H54 (cell line): Measurements from ENCODE around the gene GARS1.

Experiments
- DNase-seq: peaks from one replicate; pipeline ENCODE4 v3.0.0; 2011; ENCODE audit warnings: low spot score, mixed read lengths; ENCODE audit not compliant: insufficient read length
- FAIRE-seq: peaks from 3 replicates; lab custom pipeline; 2011; peaks lifted over from hg19 to GRCh38; lab: Jason Lieb, UNC
- POLR2A ChIP-seq: IDR thresholded peaks from 2 replicates; pipeline ENCODE4 v1.6.1; 2011; ENCODE audit warnings: low read depth, mild to moderate bottlenecking, low read length

The GARS1 gene

DNA sequence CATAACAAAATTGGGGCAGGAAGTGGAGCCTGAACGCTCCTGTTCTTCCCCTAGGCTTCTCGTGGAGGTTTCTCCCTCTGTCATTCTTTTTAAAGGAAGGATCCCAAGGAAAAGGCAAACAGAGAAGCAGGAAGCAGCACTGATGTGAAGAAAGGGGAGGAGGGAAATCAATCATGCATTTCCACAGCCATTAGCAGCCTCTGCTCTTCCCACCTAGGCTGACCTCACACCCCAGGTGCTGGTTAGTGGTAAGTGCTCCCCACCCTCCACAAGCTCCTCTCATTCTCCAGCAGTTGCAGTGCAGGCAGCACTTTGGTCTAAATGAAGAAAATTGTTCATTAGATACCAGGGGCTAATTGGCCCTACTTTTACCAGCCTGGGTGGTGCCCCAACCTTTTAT, 85.0 kb downstream of the GARS1 start:
- no peak for TF ChIP-seq POLR2A
- FAIRE-seq (no peak), DNase-seq (no peak)

- FAIRE-seq (no peak), DNase-seq (no peak)
- no peak for TF ChIP-seq POLR2A
Measured at GRCh38 chr7:30681331-30681797, 86.7 kb downstream of the GARS1 start.

- no peak for TF ChIP-seq POLR2A
- FAIRE-seq (no peak), DNase-seq (no peak)
Measured at GRCh38 chr7:30681815-30682211, 87.1 kb downstream of the GARS1 start.

DNA sequence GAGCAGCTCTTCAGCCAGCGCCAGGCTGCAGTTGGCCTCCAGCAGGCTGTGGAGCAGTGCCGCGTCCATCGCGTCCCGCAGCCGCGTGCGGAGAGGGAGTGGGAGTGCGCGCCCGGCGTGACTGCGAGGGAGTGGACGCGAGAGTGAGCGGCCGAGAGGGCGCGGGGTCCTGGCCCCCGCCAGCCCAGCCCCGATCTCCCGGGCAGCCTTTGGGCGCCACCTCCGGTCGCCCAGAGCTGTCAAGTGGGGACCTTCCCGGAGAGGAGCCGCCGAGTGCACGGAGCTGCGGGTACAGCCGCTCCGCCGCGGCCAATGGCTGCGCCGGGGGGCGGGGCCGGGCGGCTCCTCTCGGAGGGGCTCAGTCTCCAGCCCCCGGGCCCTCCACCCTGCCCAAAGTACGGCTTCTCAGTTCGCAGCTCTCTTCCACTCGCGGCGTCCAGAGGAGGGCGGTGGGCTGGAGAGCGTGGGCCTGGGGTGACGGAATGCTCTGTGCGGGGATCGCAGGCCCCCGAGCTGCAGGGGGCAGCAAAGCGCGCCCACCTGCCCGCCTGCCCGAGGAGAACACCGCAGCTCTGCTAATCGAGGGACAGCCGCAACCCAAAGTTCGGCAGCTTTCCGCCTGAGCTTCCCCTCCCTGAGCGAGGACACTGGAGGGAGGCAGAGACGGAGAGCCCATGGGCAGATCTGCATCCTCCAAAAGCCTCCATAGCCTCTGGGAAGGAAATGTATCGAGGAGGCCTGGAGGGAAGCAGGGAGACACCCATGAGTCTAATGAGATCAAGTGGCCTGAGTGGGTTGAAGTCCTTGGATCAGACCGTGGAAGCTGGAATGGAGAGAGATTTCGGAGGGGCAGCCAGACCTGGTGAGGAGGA, 87.8 kb downstream of the GARS1 start, which contains the start of gene CRHR2:
Gene CRHR2, minus strand, starts transcription at position 245 of the 872 bp plus-strand sequence. Its CDS starts 176 bp downstream, at position 69.
- DNase-seq (no peak), FAIRE-seq (no peak)
- TF ChIP-seq POLR2A: no peak

GRCh38 chr7:30683306-30683705, 88.6 kb downstream of the GARS1 start:
- no peak for DNase-seq
- no peak for FAIRE-seq
- TF ChIP-seq POLR2A: no peak
